ENCODE results near the gene KANK2.

DNA sequence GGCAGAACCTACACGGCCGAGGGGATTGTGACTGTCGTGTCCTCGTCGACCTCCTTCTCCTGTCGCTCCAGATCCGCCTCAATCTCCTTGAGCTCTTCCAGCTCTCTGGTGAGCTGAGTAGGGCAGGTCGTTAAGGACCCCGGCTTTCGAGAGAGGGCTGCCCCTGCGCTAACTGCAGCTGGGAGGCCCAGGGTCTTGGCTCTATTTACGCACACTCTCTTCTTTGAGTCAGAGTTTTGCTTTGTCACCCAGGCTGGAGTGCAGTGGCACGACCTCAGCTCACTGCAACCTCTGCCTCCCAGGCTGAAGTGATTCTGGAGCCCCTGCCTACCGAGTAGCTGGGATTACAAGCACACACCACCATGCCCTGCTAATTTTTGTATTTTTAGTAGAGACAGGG lies 49.3 kb downstream of the KANK2 start:
- no peak for TF ChIP-seq EP300 (IDR thresholded peaks at IDR 0.05; ENCODE audit: borderline replicate concordance in 1 of 2, low read depth in 1 of 2, low read length in 1 of 2)
- TF ChIP-seq, protein P1, sequence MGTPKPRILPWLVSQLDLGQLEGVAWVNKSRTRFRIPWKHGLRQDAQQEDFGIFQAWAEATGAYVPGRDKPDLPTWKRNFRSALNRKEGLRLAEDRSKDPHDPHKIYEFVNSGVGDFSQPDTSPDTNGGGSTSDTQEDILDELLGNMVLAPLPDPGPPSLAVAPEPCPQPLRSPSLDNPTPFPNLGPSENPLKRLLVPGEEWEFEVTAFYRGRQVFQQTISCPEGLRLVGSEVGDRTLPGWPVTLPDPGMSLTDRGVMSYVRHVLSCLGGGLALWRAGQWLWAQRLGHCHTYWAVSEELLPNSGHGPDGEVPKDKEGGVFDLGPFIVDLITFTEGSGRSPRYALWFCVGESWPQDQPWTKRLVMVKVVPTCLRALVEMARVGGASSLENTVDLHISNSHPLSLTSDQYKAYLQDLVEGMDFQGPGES (IDR thresholded peaks at IDR 0.05; ENCODE audit: low read depth, low read length) = no peak
- no peak for TF ChIP-seq NRF1 (IDR thresholded peaks at IDR 0.05; ENCODE audit: low read depth, low read length)
- TF ChIP-seq, protein P2, sequence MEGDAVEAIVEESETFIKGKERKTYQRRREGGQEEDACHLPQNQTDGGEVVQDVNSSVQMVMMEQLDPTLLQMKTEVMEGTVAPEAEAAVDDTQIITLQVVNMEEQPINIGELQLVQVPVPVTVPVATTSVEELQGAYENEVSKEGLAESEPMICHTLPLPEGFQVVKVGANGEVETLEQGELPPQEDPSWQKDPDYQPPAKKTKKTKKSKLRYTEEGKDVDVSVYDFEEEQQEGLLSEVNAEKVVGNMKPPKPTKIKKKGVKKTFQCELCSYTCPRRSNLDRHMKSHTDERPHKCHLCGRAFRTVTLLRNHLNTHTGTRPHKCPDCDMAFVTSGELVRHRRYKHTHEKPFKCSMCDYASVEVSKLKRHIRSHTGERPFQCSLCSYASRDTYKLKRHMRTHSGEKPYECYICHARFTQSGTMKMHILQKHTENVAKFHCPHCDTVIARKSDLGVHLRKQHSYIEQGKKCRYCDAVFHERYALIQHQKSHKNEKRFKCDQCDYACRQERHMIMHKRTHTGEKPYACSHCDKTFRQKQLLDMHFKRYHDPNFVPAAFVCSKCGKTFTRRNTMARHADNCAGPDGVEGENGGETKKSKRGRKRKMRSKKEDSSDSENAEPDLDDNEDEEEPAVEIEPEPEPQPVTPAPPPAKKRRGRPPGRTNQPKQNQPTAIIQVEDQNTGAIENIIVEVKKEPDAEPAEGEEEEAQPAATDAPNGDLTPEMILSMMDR (IDR thresholded peaks at IDR 0.05) = no peak
- TF ChIP-seq POLR2AphosphoS5 (IDR thresholded peaks at IDR 0.05; ENCODE audit: low read depth, low read length) = no peak
- TF ChIP-seq TAF1 (IDR thresholded peaks at IDR 0.05; ENCODE audit: borderline replicate concordance, low read depth, low read length) = no peak
- TF ChIP-seq EZH2phosphoT487 (IDR thresholded peaks at IDR 0.05; ENCODE audit: borderline replicate concordance, low read depth) = no peak
- TF ChIP-seq, protein P3, sequence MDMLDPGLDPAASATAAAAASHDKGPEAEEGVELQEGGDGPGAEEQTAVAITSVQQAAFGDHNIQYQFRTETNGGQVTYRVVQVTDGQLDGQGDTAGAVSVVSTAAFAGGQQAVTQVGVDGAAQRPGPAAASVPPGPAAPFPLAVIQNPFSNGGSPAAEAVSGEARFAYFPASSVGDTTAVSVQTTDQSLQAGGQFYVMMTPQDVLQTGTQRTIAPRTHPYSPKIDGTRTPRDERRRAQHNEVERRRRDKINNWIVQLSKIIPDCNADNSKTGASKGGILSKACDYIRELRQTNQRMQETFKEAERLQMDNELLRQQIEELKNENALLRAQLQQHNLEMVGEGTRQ (IDR thresholded peaks at IDR 0.05; ENCODE audit: borderline replicate concordance, low read depth, low read length) = no peak
- no peak for TF ChIP-seq ELF1 (IDR thresholded peaks at IDR 0.05)
- no peak for TF ChIP-seq CHD2 (IDR thresholded peaks at IDR 0.05; ENCODE audit: low read length, partially characterized antibody)
- TF ChIP-seq RAD21 (IDR thresholded peaks at IDR 0.05; ENCODE audit: low read length) = no peak

Data from SK-N-SH (cell line).